Measurements from ENCODE around the gene KRT72. TPM values are rescaled to one million over a fixed set of nuclear protein-coding genes. Genes with fewer than 3 reads are reported as not detected.
A peak's percentile ranks its signal among the peaks of the same experiment; 100 is the strongest.

Gene KRT72
- total RNA-seq: under 1 TPM in 1 of 2 experiments, not detected in 1; 0.17 TPM

DNA sequence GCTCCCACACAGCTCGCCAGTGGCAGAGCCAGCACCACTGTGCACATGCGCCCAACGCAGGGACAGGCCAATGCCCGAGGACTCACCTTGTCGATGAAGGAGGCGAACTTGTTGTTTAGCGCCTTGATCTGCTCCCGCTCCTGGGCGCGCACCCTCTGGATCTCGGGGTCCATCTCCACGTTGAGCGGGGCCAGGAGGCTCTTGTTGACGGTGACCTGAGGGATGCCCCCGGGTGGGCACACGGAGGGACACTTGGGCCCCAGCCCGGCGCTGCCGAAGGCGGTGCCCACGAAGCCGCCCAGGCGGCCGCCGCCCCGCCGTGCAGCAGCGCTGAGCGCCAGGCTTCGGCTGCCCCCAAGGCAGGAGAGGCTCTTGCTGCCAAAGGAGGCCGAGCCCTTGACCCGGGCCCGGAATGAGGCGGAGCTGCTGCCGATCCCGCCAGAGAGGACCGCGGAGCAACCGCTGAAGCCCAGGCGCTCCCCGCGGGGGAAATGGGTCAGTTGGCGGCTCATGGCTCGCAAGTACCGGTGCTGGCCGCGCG lies at the start of gene KRT72:
Gene KRT72 (minus strand): TSS at position 523 of the 541 bp plus-strand sequence. CDS start 11 bp downstream, at position 512.
- no peak within 1 kb of the TSS for H3K27ac Mint-ChIP-seq
- peaks cover 19% of the 10 kb centered on the region for H3K4me1 Mint-ChIP-seq (ENCODE audit: low read depth)
- ChIA-PET POLR2A (no interaction called here), CTCF (no interaction called here)
- H3K9me3 Mint-ChIP-seq: no peaks in the 10 kb centered on the region
- H3K4me3 Mint-ChIP-seq: no peak within 1 kb of the TSS
- H3K27me3 Mint-ChIP-seq: no peaks in the 10 kb centered on the region
- intact Hi-C loops (cut with micrococcal nuclease): no loop called here
- no peak for DNase-seq
- H3K36me3 Mint-ChIP-seq: no peaks in the 10 kb centered on the region

GRCh38 chr12:52650520-52651081 lies 49.3 kb upstream of the KRT72 start:
- H3K27ac Mint-ChIP-seq: no peak overlapping the region
- ChIA-PET POLR2A (no interaction called here), CTCF (no interaction called here)
- H3K36me3 Mint-ChIP-seq: no peaks in the 10 kb centered on the region
- peaks cover 5% of the 10 kb centered on the region for H3K27me3 Mint-ChIP-seq
- no peaks in the 10 kb centered on the region for H3K9me3 Mint-ChIP-seq
- no peak overlapping the region for H3K4me3 Mint-ChIP-seq
- peaks cover 24% of the 10 kb centered on the region for H3K4me1 Mint-ChIP-seq (ENCODE audit: low read depth)
- intact Hi-C loops (cut with micrococcal nuclease): no loop called here
- no peak for DNase-seq

DNA sequence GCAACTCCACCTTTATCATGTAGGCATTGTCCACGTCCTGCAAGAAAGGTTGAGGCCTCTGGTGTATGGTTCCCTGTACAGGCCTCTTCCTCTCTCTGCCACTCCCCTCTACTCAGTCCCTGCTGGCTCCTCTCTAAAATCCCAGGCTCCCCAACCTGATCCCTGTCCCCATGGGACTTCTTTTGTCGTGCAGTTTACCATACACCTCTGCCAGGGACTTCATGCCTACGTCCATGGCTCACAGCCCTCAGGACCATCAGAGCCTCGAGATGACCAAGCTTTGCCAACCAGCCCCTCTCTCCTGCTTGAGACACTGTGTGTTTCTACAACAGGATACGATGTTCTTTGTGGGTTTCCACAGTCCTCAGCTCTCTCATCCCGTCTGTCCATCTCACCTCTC lies 47.8 kb upstream of the KRT72 start:
- Mint-ChIP-seq H3K27me3 (no peaks in the 10 kb centered on the region), H3K27ac (no peak overlapping the region), H3K36me3 (no peaks in the 10 kb centered on the region), H3K4me1 (ENCODE audit: low read depth) (peaks cover 39% of the 10 kb centered on the region), H3K9me3 (no peaks in the 10 kb centered on the region), H3K4me3 (no peak overlapping the region)
- CTCF ChIA-PET: no interaction called here
- POLR2A ChIA-PET: no interaction called here
- intact Hi-C loops (cut with micrococcal nuclease): loop anchor here (10.0 kb wide), 1 partner anchor 64 kb away; no protein-coding TSS in a partner anchor
- DNase-seq: no peak

- Mint-ChIP-seq H3K4me1 (ENCODE audit: low read depth) (peaks cover 42% of the 10 kb centered on the region), H3K9me3 (no peaks in the 10 kb centered on the region), H3K4me3 (no peak overlapping the region), H3K27me3 (no peaks in the 10 kb centered on the region), H3K27ac (no peak overlapping the region), H3K36me3 (no peaks in the 10 kb centered on the region)
- DNase-seq: no peak
- intact Hi-C loops (cut with micrococcal nuclease): loop anchor here (10.0 kb wide), 1 partner anchor 63 kb away; no protein-coding TSS in a partner anchor
- POLR2A ChIA-PET: no interaction called here
- CTCF ChIA-PET: no interaction called here
Measured at GRCh38 chr12:52648012-52648550, 46.8 kb upstream of the KRT72 start.

DNA sequence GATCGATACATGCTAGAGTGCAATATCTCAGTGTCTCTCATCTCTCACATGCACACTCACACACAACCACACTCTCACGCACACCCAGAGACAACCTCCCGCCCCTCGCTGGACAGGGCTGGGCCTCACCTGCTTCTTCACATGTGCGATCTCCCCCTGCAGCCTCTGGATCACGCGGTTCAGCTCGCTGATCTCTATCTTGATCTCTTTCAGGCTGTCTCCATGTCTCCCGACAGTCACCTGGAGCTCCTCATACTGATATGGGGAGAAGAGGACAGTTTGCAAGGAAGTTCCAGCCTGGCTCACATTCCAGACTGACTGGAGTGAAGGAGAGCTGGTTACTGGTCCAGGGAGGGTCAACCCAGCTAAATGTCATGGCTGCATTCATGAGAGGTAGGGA lies 46.3 kb upstream of the KRT72 start:
- ChIA-PET CTCF (interaction anchor here (0.6 kb wide), 1 partner anchor 61 kb away, joined by 3 read pairs; no protein-coding TSS in a partner anchor), POLR2A (no interaction called here)
- intact Hi-C loops (cut with micrococcal nuclease): loop anchor here (10.0 kb wide), 1 partner anchor 63 kb away; no protein-coding TSS in a partner anchor
- no peak overlapping the region for H3K4me3 Mint-ChIP-seq
- H3K27me3 Mint-ChIP-seq: no peaks in the 10 kb centered on the region
- no peaks in the 10 kb centered on the region for H3K9me3 Mint-ChIP-seq
- H3K36me3 Mint-ChIP-seq: no peaks in the 10 kb centered on the region
- H3K27ac Mint-ChIP-seq: no peak overlapping the region
- H3K4me1 Mint-ChIP-seq (ENCODE audit: low read depth): peaks cover 44% of the 10 kb centered on the region
- DNase-seq: no peak

DNA sequence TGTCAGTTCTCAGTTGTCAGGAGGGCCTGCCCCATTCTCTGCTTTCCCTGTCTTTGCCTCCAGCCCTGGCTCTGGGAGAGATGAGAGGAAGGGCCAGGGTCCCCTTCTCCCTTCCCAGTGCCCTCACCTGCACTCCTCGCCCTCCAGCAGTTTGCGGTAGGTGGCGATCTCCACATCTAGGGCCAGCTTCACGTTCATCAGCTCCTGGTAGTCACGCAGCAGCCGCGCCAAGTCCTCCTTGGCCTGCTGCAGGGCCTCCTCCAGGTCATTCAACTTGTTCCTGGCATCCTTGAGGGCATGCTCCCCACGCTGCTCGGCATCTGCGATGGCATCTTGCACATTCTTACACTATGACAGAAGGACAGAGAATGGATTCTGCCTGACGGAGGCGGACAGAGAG lies 45.4 kb upstream of the KRT72 start:
- H3K27me3 Mint-ChIP-seq: no peaks in the 10 kb centered on the region
- POLR2A ChIA-PET: no interaction called here
- CTCF ChIA-PET: no interaction called here
- H3K4me1 Mint-ChIP-seq (ENCODE audit: low read depth): peaks cover 50% of the 10 kb centered on the region
- H3K9me3 Mint-ChIP-seq: no peaks in the 10 kb centered on the region
- H3K36me3 Mint-ChIP-seq: no peaks in the 10 kb centered on the region
- intact Hi-C loops (cut with micrococcal nuclease): loop anchor here (10.0 kb wide), 1 partner anchor 62 kb away; no protein-coding TSS in a partner anchor
- no peak overlapping the region for H3K4me3 Mint-ChIP-seq
- no peak for DNase-seq
- H3K27ac Mint-ChIP-seq: no peak overlapping the region

- intact Hi-C loops (cut with micrococcal nuclease): loop anchor here (10.0 kb wide), 1 partner anchor 61 kb away; no protein-coding TSS in a partner anchor
- H3K27ac Mint-ChIP-seq: no peak overlapping the region
- no peak overlapping the region for H3K4me3 Mint-ChIP-seq
- DNase-seq: no peak
- peaks cover 56% of the 10 kb centered on the region for H3K4me1 Mint-ChIP-seq (ENCODE audit: low read depth)
- no peaks in the 10 kb centered on the region for H3K9me3 Mint-ChIP-seq
- CTCF ChIA-PET: no interaction called here
- POLR2A ChIA-PET: no interaction called here
- no peaks in the 10 kb centered on the region for H3K27me3 Mint-ChIP-seq
- no peaks in the 10 kb centered on the region for H3K36me3 Mint-ChIP-seq
Measured at GRCh38 chr12:52645982-52646381, 44.7 kb upstream of the KRT72 start.

- Mint-ChIP-seq H3K27ac (peak overlapping the region; percentile 36), H3K36me3 (no peaks in the 10 kb centered on the region), H3K4me3 (no peak overlapping the region), H3K27me3 (no peaks in the 10 kb centered on the region), H3K4me1 (ENCODE audit: low read depth) (peaks cover 56% of the 10 kb centered on the region), H3K9me3 (no peaks in the 10 kb centered on the region)
- DNase-seq: peak; percentile 40
- POLR2A ChIA-PET: no interaction called here
- CTCF ChIA-PET: no interaction called here
- intact Hi-C loops (cut with micrococcal nuclease): loop anchor here (10.0 kb wide), 1 partner anchor 60 kb away; no protein-coding TSS in a partner anchor
Measured at GRCh38 chr12:52645120-52645761, 44.0 kb upstream of the KRT72 start.

- Mint-ChIP-seq H3K27me3 (no peaks in the 10 kb centered on the region), H3K4me3 (no peak overlapping the region), H3K36me3 (no peaks in the 10 kb centered on the region), H3K27ac (no peak overlapping the region), H3K4me1 (ENCODE audit: low read depth) (peaks cover 53% of the 10 kb centered on the region), H3K9me3 (no peaks in the 10 kb centered on the region)
- intact Hi-C loops (cut with micrococcal nuclease): loop anchor here (10.0 kb wide), 1 partner anchor 59 kb away; no protein-coding TSS in a partner anchor
- no peak for DNase-seq
- CTCF ChIA-PET: no interaction called here
- POLR2A ChIA-PET: no interaction called here
Measured at GRCh38 chr12:52644078-52644415, 42.8 kb upstream of the KRT72 start.

GRCh38 chr12:52643233-52644077 lies 42.2 kb upstream of the KRT72 start:
- Mint-ChIP-seq H3K27me3 (no peaks in the 10 kb centered on the region), H3K4me3 (no peak overlapping the region), H3K36me3 (no peaks in the 10 kb centered on the region), H3K4me1 (ENCODE audit: low read depth) (peaks cover 50% of the 10 kb centered on the region), H3K9me3 (no peaks in the 10 kb centered on the region), H3K27ac (no peak overlapping the region)
- POLR2A ChIA-PET: no interaction called here
- CTCF ChIA-PET: no interaction called here
- intact Hi-C loops (cut with micrococcal nuclease): loop anchor here (10.0 kb wide), 1 partner anchor 59 kb away; no protein-coding TSS in a partner anchor
- no peak for DNase-seq

DNA sequence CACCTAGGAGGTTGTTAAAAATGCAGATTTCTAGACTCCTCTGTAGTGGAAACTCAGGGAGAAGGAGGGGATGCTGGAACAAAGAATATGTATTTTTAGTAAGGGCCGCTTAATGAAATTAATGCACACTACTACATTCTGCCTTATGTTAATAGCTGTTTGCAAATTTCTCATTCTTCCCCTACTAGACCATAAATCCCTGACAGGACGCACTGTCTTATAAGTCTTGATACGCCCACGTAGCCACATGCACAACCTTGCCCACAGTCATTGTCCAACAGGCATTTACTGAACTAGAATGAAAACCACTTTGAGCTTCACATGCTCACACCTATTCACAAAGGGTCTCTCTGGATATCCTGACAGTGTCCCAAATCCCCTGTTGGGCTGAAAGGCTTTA lies 40.2 kb upstream of the KRT72 start:
- H3K27ac Mint-ChIP-seq: no peak overlapping the region
- peaks cover 41% of the 10 kb centered on the region for H3K4me1 Mint-ChIP-seq (ENCODE audit: low read depth)
- no peaks in the 10 kb centered on the region for H3K9me3 Mint-ChIP-seq
- intact Hi-C loops (cut with micrococcal nuclease): loop anchor here (10.0 kb wide), 1 partner anchor 57 kb away; no protein-coding TSS in a partner anchor
- no peak for DNase-seq
- H3K36me3 Mint-ChIP-seq: no peaks in the 10 kb centered on the region
- ChIA-PET CTCF (no interaction called here), POLR2A (no interaction called here)
- no peaks in the 10 kb centered on the region for H3K27me3 Mint-ChIP-seq
- no peak overlapping the region for H3K4me3 Mint-ChIP-seq

- no peak for DNase-seq
- H3K27me3 Mint-ChIP-seq: peaks cover 2% of the 10 kb centered on the region
- no peak overlapping the region for H3K27ac Mint-ChIP-seq
- no peaks in the 10 kb centered on the region for H3K9me3 Mint-ChIP-seq
- no peak overlapping the region for H3K4me3 Mint-ChIP-seq
- ChIA-PET POLR2A (no interaction called here), CTCF (no interaction called here)
- H3K36me3 Mint-ChIP-seq: no peaks in the 10 kb centered on the region
- peaks cover 26% of the 10 kb centered on the region for H3K4me1 Mint-ChIP-seq (ENCODE audit: low read depth)
- intact Hi-C loops (cut with micrococcal nuclease): no loop called here
Measured at GRCh38 chr12:52637299-52637698, 36.0 kb upstream of the KRT72 start.

Data from activated CD4-positive, alpha-beta memory T cell treated with anti-CD3 and anti-CD28 coated beads for 36 hours (primary cell).